ENCODE results near the gene RHEX. TPM values are rescaled to one million over a fixed set of nuclear protein-coding genes. Genes with fewer than 3 reads are reported as not detected.
"Not testable (repeated sequence)": the region's sequence is repeated elsewhere in the genome, so short reads cannot be mapped to it uniquely, and the experiment has no call there.

The RHEX gene
- total RNA-seq, 4 donors from 2014 or later: 1.1 to 28.1 (median 3.5) TPM

DNA sequence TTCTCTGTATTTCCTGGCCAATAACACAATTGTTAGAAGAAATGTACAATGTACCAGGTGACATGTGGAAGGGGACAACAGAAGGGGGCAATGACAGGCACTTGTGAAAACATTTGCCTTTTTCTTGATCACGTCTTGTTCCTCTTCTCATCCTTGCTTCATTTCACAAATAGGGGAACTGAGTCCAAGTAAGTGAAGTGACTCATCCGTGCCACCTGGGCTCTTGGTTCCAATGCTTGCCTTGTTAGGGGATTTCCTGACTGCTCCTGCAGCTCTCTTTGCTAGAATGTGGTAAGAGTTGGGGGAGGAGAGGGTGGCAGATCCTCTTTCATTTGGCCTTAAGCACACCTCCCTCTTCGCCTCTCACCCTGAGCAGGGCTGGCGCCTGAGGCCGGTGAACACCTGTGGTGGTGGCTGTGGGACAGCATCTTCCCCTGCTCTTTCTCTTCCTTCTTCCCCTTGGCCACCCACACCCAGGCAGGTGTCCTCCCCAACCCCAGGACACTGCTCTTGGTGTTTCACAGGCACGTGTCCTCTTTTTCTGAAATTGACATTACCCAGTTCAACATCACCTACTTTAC lies 2.2 kb upstream of the RHEX start:
- peak in 2 of 3 donors; percentile 86 to 89 for DNase-seq
- no peak for TF ChIP-seq POLR2A (IDR thresholded peaks at IDR 0.05)
- TF ChIP-seq CTCF (IDR thresholded peaks at IDR 0.05): no peak
- peak overlapping the region in 2 of 4 donors; percentile 17 to 74 for H3K27ac ChIP-seq
- no peak overlapping the region for H3K4me3 ChIP-seq
- no peaks in the 10 kb centered on the region for H3K36me3 ChIP-seq
- no peaks in the 10 kb centered on the region for H3K27me3 ChIP-seq
- no peaks in the 10 kb centered on the region for H3K9me3 ChIP-seq
- H3K4me1 ChIP-seq: peaks cover 0 to 12% (median 2%) of the 10 kb centered on the region in 4 donors

DNA sequence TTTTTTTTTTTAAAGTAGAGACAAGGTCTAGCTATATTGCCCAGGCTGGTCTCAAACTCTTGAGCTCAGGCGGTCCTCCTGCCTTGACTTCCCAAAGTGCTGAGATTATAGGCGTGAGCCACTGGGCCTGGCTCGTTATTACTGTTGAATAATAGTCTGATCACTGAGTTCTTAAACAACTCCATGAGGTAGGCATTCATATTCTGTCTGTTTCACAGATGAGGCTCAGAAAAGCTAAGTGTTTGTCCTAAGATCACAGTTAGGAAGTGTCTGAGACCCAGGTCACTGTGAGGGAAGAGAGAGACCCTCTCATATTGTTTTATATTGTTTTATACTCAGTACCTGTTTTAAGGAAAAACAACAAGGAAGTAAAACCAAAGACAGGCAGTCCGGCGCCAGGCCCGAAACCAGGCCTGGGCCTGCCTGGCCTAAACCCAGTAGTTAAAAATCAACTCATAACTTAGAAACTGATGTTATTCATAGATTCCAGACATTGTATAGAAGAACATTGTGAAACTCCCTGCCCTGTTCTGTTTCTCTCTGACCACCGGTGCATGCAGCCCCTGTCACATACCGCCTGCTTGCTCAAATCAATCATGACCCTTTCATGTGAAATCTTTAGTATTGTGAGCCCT lies 625 bp upstream of the RHEX start:
- H3K4me3 ChIP-seq, DNase-seq, H3K36me3 ChIP-seq, H3K27me3 ChIP-seq, H3K9me3 ChIP-seq: not testable (repeated sequence)
- peaks cover 0 to 12% (median 2%) of the 10 kb centered on the region in 4 donors for H3K4me1 ChIP-seq
- peak overlapping the region in 2 of 4 donors; percentile 63 to 84 for H3K27ac ChIP-seq

- H3K27ac ChIP-seq: peak overlapping the region in 2 of 4 donors; percentile 63 to 84
- H3K27me3 ChIP-seq, H3K36me3 ChIP-seq, H3K9me3 ChIP-seq, DNase-seq: not testable (repeated sequence)
- peaks cover 0 to 12% (median 1%) of the 10 kb centered on the region in 4 donors for H3K4me1 ChIP-seq
- H3K4me3 ChIP-seq: peak overlapping the region in 1 of 4 donors; percentile 16
Measured at GRCh38 chr1:206053616-206054015, 643 bp downstream of the RHEX start.

DNA sequence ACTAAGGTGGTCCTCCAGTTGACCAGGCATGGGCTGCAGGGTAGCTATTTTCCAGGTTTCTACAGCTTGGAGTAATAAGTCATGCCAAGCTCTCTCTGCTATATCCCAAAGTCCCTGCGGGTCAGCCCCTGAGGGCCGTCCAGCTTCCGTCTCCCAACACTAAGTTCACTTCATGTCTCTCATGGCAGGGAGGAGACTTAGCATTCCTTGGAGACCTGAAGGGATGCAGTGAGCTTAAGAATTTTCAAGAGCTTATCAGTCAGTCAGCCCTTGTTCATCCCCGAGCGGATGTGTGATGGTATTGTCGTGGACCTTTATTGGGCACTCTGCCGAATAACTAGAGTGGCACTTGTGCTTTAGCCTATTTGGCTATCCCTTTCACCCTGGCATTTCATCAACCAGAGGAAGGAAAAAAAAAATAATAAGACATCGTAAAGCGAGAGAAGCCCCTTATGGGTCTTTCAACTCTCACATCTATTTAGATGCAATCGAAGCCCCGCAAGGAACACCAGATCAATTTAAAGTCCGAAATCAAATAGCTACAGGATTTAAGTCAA lies 2.2 kb downstream of the RHEX start:
- H3K9me3 ChIP-seq, H3K4me3 ChIP-seq, H3K36me3 ChIP-seq, DNase-seq, H3K27me3 ChIP-seq: not testable (repeated sequence)
- Histone ChIP-seq H3K27ac (peak overlapping the region in 1 of 4 donors; percentile 34), H3K4me1 (peaks cover 0 to 12% (median 0%) of the 10 kb centered on the region in 4 donors)

GRCh38 chr1:206055639-206056323 lies 2.8 kb downstream of the RHEX start:
- H3K4me3 ChIP-seq, H3K36me3 ChIP-seq, H3K27me3 ChIP-seq, H3K9me3 ChIP-seq, DNase-seq: not testable (repeated sequence)
- H3K4me1 ChIP-seq: peaks cover 0 to 12% (median 0%) of the 10 kb centered on the region in 4 donors
- peak overlapping the region in 1 of 4 donors; percentile 34 for H3K27ac ChIP-seq

DNA sequence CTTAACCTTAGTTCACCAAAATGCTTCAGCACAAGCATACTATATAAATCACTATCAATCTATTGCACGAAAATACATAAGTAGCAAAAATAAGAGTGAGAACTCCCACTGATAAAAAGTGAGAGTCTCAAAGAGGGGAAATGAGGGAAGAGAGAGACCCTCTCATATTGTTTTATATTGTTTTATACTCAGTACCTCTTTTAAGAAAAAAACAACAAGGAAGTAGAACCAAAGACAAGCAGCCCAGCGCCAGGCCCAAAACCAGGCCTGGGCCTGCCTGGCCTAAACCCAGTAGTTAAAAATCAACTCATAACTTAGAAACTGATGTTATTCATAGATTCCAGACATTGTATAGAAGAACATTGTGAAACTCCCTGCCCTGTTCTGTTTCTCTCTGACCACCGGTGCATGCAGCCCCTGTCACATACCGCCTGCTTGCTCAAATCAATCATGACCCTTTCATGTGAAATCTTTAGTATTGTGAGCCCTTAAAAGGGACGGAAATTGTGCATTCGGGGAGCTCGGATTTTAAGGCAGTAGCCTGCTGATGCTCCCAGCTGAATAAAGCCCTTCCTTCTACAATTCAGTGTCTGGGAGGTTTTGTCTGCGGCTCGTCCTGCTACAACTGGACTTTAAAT lies 5.4 kb downstream of the RHEX start:
- not testable (repeated sequence) for H3K4me3 ChIP-seq, H3K36me3 ChIP-seq, H3K9me3 ChIP-seq, DNase-seq, H3K4me1 ChIP-seq, H3K27me3 ChIP-seq
- H3K27ac ChIP-seq: peak overlapping the region in 1 of 4 donors; percentile 46

GRCh38 chr1:206058927-206059292 lies 5.9 kb downstream of the RHEX start:
- Histone ChIP-seq H3K27ac (no peak overlapping the region), H3K4me3 (no peak overlapping the region), H3K36me3 (no peaks in the 10 kb centered on the region), H3K27me3 (no peaks in the 10 kb centered on the region), H3K9me3 (no peaks in the 10 kb centered on the region), H3K4me1 (no peaks in the 10 kb centered on the region)
- DNase-seq: no peak
- TF ChIP-seq POLR2A (IDR thresholded peaks at IDR 0.05) (no peak), CTCF (IDR thresholded peaks at IDR 0.05) (no peak)

- H3K4me1 ChIP-seq: no peaks in the 10 kb centered on the region
- H3K9me3 ChIP-seq: no peaks in the 10 kb centered on the region
- no peaks in the 10 kb centered on the region for H3K27me3 ChIP-seq
- DNase-seq: no peak
- H3K27ac ChIP-seq: no peak overlapping the region
- no peak for TF ChIP-seq CTCF (IDR thresholded peaks at IDR 0.05)
- no peak for TF ChIP-seq POLR2A (IDR thresholded peaks at IDR 0.05)
- no peaks in the 10 kb centered on the region for H3K36me3 ChIP-seq
- H3K4me3 ChIP-seq: no peak overlapping the region
Measured at GRCh38 chr1:206059355-206059915, 6.5 kb downstream of the RHEX start.
